PC-9 (cell line): ENCODE data around the gene IL1RAPL1. TPM values are rescaled to one million over a fixed set of nuclear protein-coding genes. Genes with fewer than 3 reads are reported as not detected.

Experiments
- BruUV-seq: library from RNA; stranded (reverse); fragments of 400-500 nt; replicated peaks from 2 replicates; lab custom pipeline; 2021; lab: Mats Ljungman, UMichigan
- CTCF ChIA-PET: fragments of 300-600 bp; sonication (Branson Sonifier 250); formaldehyde crosslinking; loops from one replicate; lab custom pipeline; 2022; ENCODE audit warnings: antibody characterized with exemption; lab: Charles Lee
- POLR2A ChIA-PET: fragments of 300-600 bp; sonication (Branson Sonifier 250); formaldehyde crosslinking; loops from one replicate; lab custom pipeline; 2022; ENCODE audit warnings: antibody characterized with exemption; ENCODE audit not compliant: unreplicated experiment; lab: Charles Lee
- DNase-seq, 2 experiments: peaks; one replicate each; pipeline versions ENCODE4 v3.0.0 to v3.0.0-alpha.2; 2015 to 2022; ENCODE audit warnings: mixed read lengths in 1 of 2
- H2AFZ ChIP-seq: fragments of 200-600 bp; sonication (generic); 2 replicates; pipeline ENCODE4 v1.8.1; 2017; ENCODE audit warnings: antibody characterized with exemption
- H3F3A ChIP-seq: fragments of 200-600 bp; sonication (generic); 2 replicates; pipeline ENCODE4 v1.8.1; 2017; ENCODE audit warnings: antibody characterized with exemption, mild to moderate bottlenecking, low read depth; ENCODE audit not compliant: insufficient read depth
- H3K27ac ChIP-seq: fragments of 200-600 bp; sonication (generic); 2 replicates; pipeline ENCODE4 v1.6.1; 2016; ENCODE audit warnings: mixed run types
- H3K27me3 ChIP-seq: fragments of 200-600 bp; sonication (generic); 2 replicates; pipeline ENCODE4 v1.6.1; 2016; ENCODE audit warnings: low read depth, mixed run types; ENCODE audit not compliant: insufficient read depth
- H3K36me3 ChIP-seq: fragments of 200-600 bp; sonication (generic); 2 replicates; pipeline ENCODE4 v1.6.1; 2016; ENCODE audit warnings: low read depth, mixed run types
- H3K4me1 ChIP-seq: fragments of 200-600 bp; sonication (generic); replicated peaks from 2 replicates; pipeline ENCODE4 v1.6.1; 2016; ENCODE audit warnings: mixed run types; ENCODE audit not compliant: insufficient read depth
- H3K4me2 ChIP-seq: fragments of 200-600 bp; sonication (generic); 2 replicates; pipeline ENCODE4 v1.6.1; 2017; ENCODE audit warnings: mixed run types
- H3K4me3 ChIP-seq: fragments of 200-600 bp; sonication (generic); 2 replicates; pipeline ENCODE4 v1.6.1; 2016; ENCODE audit warnings: mixed run types
- H3K79me2 ChIP-seq: fragments of 200-600 bp; sonication (generic); 2 replicates; pipeline ENCODE4 v1.6.1; 2017; ENCODE audit warnings: low read depth, mixed run types
- H3K9me2 ChIP-seq: fragments of 200-600 bp; sonication (generic); 2 replicates; pipeline ENCODE4 v1.8.1; 2017; ENCODE audit warnings: mild to moderate bottlenecking; ENCODE audit not compliant: insufficient read depth
- H3K9me3 ChIP-seq: fragments of 200-600 bp; sonication (generic); 2 replicates; pipeline ENCODE4 v1.8.1; 2016; ENCODE audit warnings: low read depth; ENCODE audit not compliant: insufficient read depth
- H4K20me1 ChIP-seq: fragments of 200-600 bp; sonication (generic); 2 replicates; pipeline ENCODE4 v1.8.1; 2017; ENCODE audit not compliant: insufficient read depth
- EZH2 ChIP-seq: fragments of 200-600 bp; sonication (generic); IDR thresholded peaks from 2 replicates; pipeline ENCODE4 v1.8.0; 2017; ENCODE audit warnings: antibody characterized with exemption, low read depth
- intact Hi-C: fragments of 100-400 bp; cut with micrococcal nuclease; formaldehyde crosslinking; loops from one replicate; pipeline ENCODE4 v1.10.0; 2022; ENCODE audit not compliant: unreplicated experiment
- total RNA-seq: library from RNA; stranded (reverse); gene quantifications from 2 replicates; pipeline ENCODE4 v1.2.3, GENCODE V29; 2021
- TF ChIP-seq, protein P1 (sequence below): fragments of 200-600 bp; sonication (generic); conservative IDR thresholded peaks from 2 replicates; pipeline ENCODE4 v1.6.1; 2017; ENCODE audit warnings: mixed run types, antibody characterized with exemption, mild to moderate bottlenecking, moderate library complexity

IL1RAPL1 gene
- total RNA-seq, 1 experiment from 2014 or later: 0.26 TPM

GRCh38 chrX:28668957-28669356 is 81.7 kb downstream of the IL1RAPL1 start:
- BruUV-seq: no TSS peak
- Histone ChIP-seq H3K4me1 (no peaks in the 10 kb centered on the region), H3F3A (no peaks in the 10 kb centered on the region), H4K20me1 (no peaks in the 10 kb centered on the region), H3K27me3 (no peaks in the 10 kb centered on the region), H3K4me3 (no peak overlapping the region), H3K4me2 (no peak overlapping the region), H3K27ac (no peak overlapping the region), H3K79me2 (no peaks in the 10 kb centered on the region), H3K9me2 (no peaks in the 10 kb centered on the region), H3K9me3 (no peaks in the 10 kb centered on the region), H3K36me3 (no peaks in the 10 kb centered on the region), H2AFZ (no peak overlapping the region)
- DNase-seq: no peak
- CTCF ChIA-PET: no interaction called here
- intact Hi-C loops: no loop called here
- POLR2A ChIA-PET: no interaction called here
- TF ChIP-seq, protein P1, sequence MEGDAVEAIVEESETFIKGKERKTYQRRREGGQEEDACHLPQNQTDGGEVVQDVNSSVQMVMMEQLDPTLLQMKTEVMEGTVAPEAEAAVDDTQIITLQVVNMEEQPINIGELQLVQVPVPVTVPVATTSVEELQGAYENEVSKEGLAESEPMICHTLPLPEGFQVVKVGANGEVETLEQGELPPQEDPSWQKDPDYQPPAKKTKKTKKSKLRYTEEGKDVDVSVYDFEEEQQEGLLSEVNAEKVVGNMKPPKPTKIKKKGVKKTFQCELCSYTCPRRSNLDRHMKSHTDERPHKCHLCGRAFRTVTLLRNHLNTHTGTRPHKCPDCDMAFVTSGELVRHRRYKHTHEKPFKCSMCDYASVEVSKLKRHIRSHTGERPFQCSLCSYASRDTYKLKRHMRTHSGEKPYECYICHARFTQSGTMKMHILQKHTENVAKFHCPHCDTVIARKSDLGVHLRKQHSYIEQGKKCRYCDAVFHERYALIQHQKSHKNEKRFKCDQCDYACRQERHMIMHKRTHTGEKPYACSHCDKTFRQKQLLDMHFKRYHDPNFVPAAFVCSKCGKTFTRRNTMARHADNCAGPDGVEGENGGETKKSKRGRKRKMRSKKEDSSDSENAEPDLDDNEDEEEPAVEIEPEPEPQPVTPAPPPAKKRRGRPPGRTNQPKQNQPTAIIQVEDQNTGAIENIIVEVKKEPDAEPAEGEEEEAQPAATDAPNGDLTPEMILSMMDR: no peak
- no peak for TF ChIP-seq EZH2

- Histone ChIP-seq H3F3A (no peaks in the 10 kb centered on the region), H4K20me1 (no peaks in the 10 kb centered on the region), H3K4me1 (no peaks in the 10 kb centered on the region), H3K9me3 (no peaks in the 10 kb centered on the region), H3K9me2 (no peaks in the 10 kb centered on the region), H3K79me2 (no peaks in the 10 kb centered on the region), H2AFZ (no peak overlapping the region), H3K36me3 (no peaks in the 10 kb centered on the region), H3K27me3 (no peaks in the 10 kb centered on the region), H3K4me2 (no peak overlapping the region), H3K4me3 (no peak overlapping the region), H3K27ac (no peak overlapping the region)
- BruUV-seq: no TSS peak
- no peak for TF ChIP-seq EZH2
- TF ChIP-seq, protein P1: no peak
- intact Hi-C loops: no loop called here
- ChIA-PET CTCF (no interaction called here), POLR2A (no interaction called here)
- DNase-seq: no peak
These were observed 82.8 kb downstream of the IL1RAPL1 start for GRCh38 chrX:28670074-28670473.

- intact Hi-C loops: no loop called here
- Histone ChIP-seq H3K79me2 (no peaks in the 10 kb centered on the region), H3K4me3 (no peak overlapping the region), H4K20me1 (no peaks in the 10 kb centered on the region), H2AFZ (no peak overlapping the region), H3K27ac (no peak overlapping the region), H3K4me1 (no peaks in the 10 kb centered on the region), H3K4me2 (no peak overlapping the region), H3K36me3 (no peaks in the 10 kb centered on the region), H3K9me2 (no peaks in the 10 kb centered on the region), H3K9me3 (no peaks in the 10 kb centered on the region), H3K27me3 (no peaks in the 10 kb centered on the region), H3F3A (no peaks in the 10 kb centered on the region)
- DNase-seq: no peak
- BruUV-seq: no TSS peak
- ChIA-PET POLR2A (no interaction called here), CTCF (no interaction called here)
- TF ChIP-seq, protein P1: no peak
- no peak for TF ChIP-seq EZH2
These were observed 87.9 kb downstream of the IL1RAPL1 start for GRCh38 chrX:28675173-28675572.
